ENCODE results near the gene COLQ. TPM values are rescaled to one million over a fixed set of nuclear protein-coding genes. Genes with fewer than 3 reads are reported as not detected.
A peak's percentile ranks its signal among the peaks of the same experiment; 100 is the strongest.

The COLQ gene
- 0.12 and 0.14 TPM in 2 replicates for total RNA-seq

DNA sequence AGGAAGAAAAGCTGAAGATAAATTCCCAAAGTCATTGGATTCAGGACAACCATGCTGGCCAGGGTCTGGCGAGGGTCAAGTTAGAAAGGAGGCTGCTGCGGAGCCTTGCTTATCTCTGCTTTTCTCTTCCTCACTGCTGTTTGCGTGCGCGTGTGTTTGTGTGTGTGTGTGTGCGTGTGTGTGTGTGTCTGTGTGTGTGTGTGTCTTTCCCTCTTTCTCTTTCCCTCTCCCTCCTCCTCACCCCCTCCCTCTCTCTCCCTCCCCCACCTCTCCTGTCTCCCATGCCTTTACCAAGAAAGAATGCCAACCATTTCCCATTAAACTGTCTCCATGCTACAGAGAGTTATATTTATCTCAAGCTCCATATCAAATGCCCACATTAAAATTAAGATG is at the start of gene COLQ:
Gene COLQ (minus strand): TSS at position 134 of the 393 bp plus-strand sequence. CDS start 81 bp downstream, at position 53.
- no peak for DNase-seq (ENCODE audit: low read depth)
- TF ChIP-seq, protein P1, sequence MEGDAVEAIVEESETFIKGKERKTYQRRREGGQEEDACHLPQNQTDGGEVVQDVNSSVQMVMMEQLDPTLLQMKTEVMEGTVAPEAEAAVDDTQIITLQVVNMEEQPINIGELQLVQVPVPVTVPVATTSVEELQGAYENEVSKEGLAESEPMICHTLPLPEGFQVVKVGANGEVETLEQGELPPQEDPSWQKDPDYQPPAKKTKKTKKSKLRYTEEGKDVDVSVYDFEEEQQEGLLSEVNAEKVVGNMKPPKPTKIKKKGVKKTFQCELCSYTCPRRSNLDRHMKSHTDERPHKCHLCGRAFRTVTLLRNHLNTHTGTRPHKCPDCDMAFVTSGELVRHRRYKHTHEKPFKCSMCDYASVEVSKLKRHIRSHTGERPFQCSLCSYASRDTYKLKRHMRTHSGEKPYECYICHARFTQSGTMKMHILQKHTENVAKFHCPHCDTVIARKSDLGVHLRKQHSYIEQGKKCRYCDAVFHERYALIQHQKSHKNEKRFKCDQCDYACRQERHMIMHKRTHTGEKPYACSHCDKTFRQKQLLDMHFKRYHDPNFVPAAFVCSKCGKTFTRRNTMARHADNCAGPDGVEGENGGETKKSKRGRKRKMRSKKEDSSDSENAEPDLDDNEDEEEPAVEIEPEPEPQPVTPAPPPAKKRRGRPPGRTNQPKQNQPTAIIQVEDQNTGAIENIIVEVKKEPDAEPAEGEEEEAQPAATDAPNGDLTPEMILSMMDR (conservative IDR thresholded peaks at IDR 0.05; ENCODE audit: low read depth, low read length) = no peak
- H3K4me3 ChIP-seq (ENCODE audit: low read depth, low read length) = no peak within 1 kb of the TSS

DNA sequence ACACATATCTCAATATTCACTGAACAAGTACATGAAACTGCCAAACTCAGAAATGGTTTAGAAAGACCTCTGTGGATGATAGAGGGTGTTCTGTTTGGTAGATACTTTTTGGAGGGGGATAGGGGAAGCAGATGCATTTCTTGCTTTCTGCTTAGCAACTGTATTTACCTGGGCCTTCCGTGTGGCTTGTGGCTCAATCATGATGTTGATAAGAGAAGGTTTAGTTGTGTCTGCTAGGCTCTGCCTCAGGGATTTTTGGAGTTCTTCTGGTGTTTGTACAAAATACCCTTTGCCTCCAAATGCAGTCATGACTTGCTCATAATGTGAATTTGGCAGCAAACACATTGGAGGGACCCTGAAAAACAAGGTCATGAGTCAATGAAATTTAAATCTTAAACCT is 41.7 kb upstream of the COLQ start:
- no peak overlapping the region for H3K4me3 ChIP-seq (ENCODE audit: low read depth, low read length)
- TF ChIP-seq, protein P1 (conservative IDR thresholded peaks at IDR 0.05; ENCODE audit: low read depth, low read length) = no peak
- no peak for DNase-seq (ENCODE audit: low read depth)

DNA sequence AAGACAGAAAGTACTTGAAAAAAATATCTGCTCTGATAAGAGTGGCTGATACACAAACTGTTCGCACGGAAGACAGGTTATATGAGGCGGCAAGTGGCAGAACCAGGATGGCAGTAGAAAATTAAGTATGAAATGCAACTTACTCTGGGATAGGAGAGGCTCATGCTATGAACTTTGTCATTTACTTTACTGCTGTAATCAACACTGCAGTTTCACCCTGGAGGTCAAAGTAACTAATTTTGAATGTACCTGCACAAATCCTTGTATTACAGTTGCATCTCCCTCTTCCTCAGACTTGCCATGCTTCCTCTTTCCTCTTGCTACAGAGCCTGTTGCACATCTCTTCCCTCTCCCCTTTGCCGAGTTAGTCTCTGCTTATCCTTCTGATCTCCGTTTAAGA is 41.1 kb upstream of the COLQ start:
- TF ChIP-seq, protein P1 (conservative IDR thresholded peaks at IDR 0.05; ENCODE audit: low read depth, low read length) = no peak
- no peak for DNase-seq (ENCODE audit: low read depth)
- H3K4me3 ChIP-seq (ENCODE audit: low read depth, low read length) = no peak overlapping the region

DNA sequence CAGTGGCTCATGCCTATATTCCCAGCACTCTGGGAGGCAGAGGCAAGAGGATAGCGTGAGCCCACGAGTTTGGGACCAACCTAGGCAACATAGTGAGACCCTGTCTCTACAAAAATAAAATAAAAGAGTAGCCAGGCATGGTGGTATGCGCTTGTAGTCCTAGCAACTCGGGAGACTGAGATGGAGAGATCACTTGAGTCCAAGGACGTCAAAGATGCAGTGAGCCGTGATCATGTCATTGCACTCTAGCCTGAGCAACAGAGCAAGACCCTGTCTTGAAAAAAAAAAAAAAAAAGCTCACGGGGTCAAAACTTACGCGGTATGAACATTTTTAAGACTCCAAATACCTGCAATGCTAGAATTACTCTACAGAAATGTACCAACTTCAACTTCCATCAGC is 37.1 kb upstream of the COLQ start:
- DNase-seq (ENCODE audit: low read depth) = no peak
- TF ChIP-seq, protein P1 (conservative IDR thresholded peaks at IDR 0.05; ENCODE audit: low read depth, low read length) = no peak
- no peak overlapping the region for H3K4me3 ChIP-seq (ENCODE audit: low read depth, low read length)

DNA sequence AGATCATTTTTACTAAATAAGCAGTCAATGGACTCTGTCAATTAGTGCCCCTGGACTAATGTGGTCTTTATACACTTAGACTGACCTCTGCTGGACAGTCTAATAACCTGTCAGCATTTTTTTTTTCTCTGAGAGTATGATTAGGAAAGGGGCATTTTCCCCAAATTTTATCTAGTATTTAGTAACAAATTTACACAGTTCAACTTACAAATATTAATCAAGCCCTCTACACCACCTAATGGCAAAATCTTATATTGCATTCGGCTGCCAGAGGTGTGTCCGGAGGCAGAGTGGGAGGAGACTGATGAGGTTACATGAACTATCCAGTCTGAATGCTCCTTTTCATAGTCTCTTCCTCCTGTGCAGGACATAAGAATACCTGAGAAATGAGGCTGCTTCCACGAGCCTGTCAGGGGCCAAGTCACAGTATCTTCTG is 36.0 kb upstream of the COLQ start:
- no peak overlapping the region for H3K4me3 ChIP-seq (ENCODE audit: low read depth, low read length)
- TF ChIP-seq, protein P1 (conservative IDR thresholded peaks at IDR 0.05; ENCODE audit: low read depth, low read length) = peak; percentile 54
- DNase-seq (ENCODE audit: low read depth) = peak; percentile 48

DNA sequence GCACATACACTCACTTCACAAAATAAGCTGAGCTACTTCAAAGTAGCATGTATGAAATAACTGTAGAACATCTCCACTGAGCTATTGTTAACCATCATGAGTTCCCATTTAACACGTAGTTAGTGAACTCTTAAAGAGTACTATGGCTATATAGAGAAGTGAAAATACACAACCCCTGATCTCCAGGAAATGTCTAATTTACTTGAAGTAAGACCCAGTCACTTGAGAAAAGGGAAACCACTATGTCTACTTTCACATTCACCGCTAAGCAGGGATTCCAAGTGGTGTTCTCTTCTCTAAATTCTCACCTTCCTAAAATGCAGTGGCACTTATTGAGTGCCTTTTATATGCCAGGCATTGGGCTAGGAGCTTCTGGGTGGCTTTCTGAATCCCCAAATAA is 35.0 kb upstream of the COLQ start:
- DNase-seq (ENCODE audit: low read depth) = no peak
- TF ChIP-seq, protein P1 (conservative IDR thresholded peaks at IDR 0.05; ENCODE audit: low read depth, low read length) = no peak
- H3K4me3 ChIP-seq (ENCODE audit: low read depth, low read length) = no peak overlapping the region

DNA sequence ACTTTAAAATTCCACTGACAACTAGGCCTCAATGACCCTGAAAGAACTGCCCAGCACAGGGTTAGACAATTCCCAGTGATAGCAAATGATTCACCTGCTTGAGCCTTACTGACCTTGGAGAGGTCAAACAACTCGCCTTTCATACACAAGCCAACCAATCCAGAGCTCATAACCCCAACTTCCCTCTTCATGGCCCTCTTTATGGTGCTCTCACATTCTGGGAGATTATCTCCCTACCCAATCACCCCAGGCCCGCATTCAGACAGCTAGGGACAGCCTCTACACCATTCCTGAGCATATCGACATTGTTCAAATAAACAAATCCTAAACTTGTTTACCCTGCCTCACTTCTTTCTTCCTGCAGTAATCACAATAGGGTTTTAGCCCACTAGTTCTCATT is 32.2 kb upstream of the COLQ start:
- no peak overlapping the region for H3K4me3 ChIP-seq (ENCODE audit: low read depth, low read length)
- DNase-seq (ENCODE audit: low read depth) = no peak
- TF ChIP-seq, protein P1 (conservative IDR thresholded peaks at IDR 0.05; ENCODE audit: low read depth, low read length) = no peak

All from epithelial cell of proximal tubule (primary cell).